Endothelial cell of umbilical vein (primary cell): ENCODE results near the gene HMCN1. TPM values are rescaled to one million over a fixed set of nuclear protein-coding genes. Genes with fewer than 3 reads are reported as not detected.

Source experiments
- BruUV-seq: library from RNA; stranded (reverse); fragments of 400-500 nt; replicated peaks from 2 replicates; lab custom pipeline; 2021; lab: Mats Ljungman, UMichigan
- CTCF ChIA-PET: fragments of 300-600, 350-600 bp; sonication (Branson Sonifier 250); formaldehyde crosslinking; loops from one replicate; lab custom pipeline; 2021; ENCODE audit warnings: antibody characterized with exemption, inconsistent platforms; lab: Charles Lee
- POLR2A ChIA-PET: fragments of 300-600, 350-600 bp; sonication (Branson Sonifier 250); formaldehyde crosslinking; loops from one replicate; lab custom pipeline; 2021; ENCODE audit warnings: antibody characterized with exemption, inconsistent platforms; lab: Charles Lee
- DNase-seq: peaks from one replicate; pipeline ENCODE4 v3.0.0-alpha.2; 2011; ENCODE audit warnings: low read depth, low spot score
- FAIRE-seq: peaks from 2 replicates; lab custom pipeline; 2011; peaks lifted over from hg19 to GRCh38; lab: Jason Lieb, UNC
- H2AFZ ChIP-seq: 2 replicates; pipeline ENCODE4 v1.6.0; 2012; ENCODE audit warnings: low read depth, low read length, control low read depth, inconsistent platforms
- H3K27ac ChIP-seq: 2 replicates; pipeline ENCODE4 v1.5.1; 2011; ENCODE audit warnings: low read depth, mild to moderate bottlenecking, control low read depth, low read length, moderate library complexity; ENCODE audit not compliant: insufficient read depth
- H3K27me3 ChIP-seq, 2 experiments: 2 replicates each; pipeline versions ENCODE4 v1.6.0 to v1.6.1; 2011; ENCODE audit warnings: low read length in 2 of 2, mixed read lengths in 1 of 2; ENCODE audit not compliant: control insufficient read depth in 2 of 2, insufficient read depth in 2 of 2
- H3K36me3 ChIP-seq, 2 experiments: 2 replicates in 1 of 2; 3 replicates in 1 of 2; pipeline ENCODE4 v1.5.1; 2011; ENCODE audit warnings: low read length in 2 of 2, mild to moderate bottlenecking in 1 of 2, moderate library complexity in 1 of 2; ENCODE audit not compliant: control insufficient read depth in 2 of 2, insufficient read depth in 2 of 2; ENCODE audit errors: extremely low read depth in 1 of 2
- H3K4me1 ChIP-seq: 3 replicates; pipeline ENCODE4 v1.5.1; 2011; ENCODE audit warnings: mild to moderate bottlenecking, low read length; ENCODE audit not compliant: control insufficient read depth, insufficient read depth; ENCODE audit errors: extremely low read depth
- H3K4me2 ChIP-seq: 2 replicates; pipeline ENCODE4 v1.6.1; 2011; ENCODE audit warnings: low read length, control low read depth, mixed read lengths; ENCODE audit not compliant: insufficient read depth
- H3K4me3 ChIP-seq, 3 experiments: fragments of 200-600 bp in 1 of 3; sonication (generic), shearing (Covaris generic) in 1 of 3; replicated peaks in 1 of 3; 2 replicates each; pipeline ENCODE4 v1.5.1; 2011 to 2016; ENCODE audit warnings: control low read depth in 3 of 3, low read length in 3 of 3, mild to moderate bottlenecking in 2 of 3, inconsistent platforms in 1 of 3, low read depth in 1 of 3, moderate library complexity in 1 of 3; ENCODE audit not compliant: insufficient read depth in 1 of 3
- H3K79me2 ChIP-seq: 2 replicates; pipeline ENCODE4 v1.6.0; 2012; ENCODE audit warnings: low read length, inconsistent platforms; ENCODE audit not compliant: control insufficient read depth, insufficient read depth
- H3K9ac ChIP-seq: replicated peaks from 2 replicates; pipeline ENCODE3; 2011; ENCODE audit warnings: low read length, control low read depth; ENCODE audit not compliant: insufficient read depth; ENCODE audit errors: extremely low read depth
- H3K9me1 ChIP-seq: replicated peaks from 3 replicates; pipeline ENCODE4 v1.6.0; 2011; ENCODE audit warnings: mild to moderate bottlenecking, low read length; ENCODE audit not compliant: control insufficient read depth, insufficient read depth; ENCODE audit errors: extremely low read depth
- H3K9me3 ChIP-seq: replicated peaks from 2 replicates; pipeline ENCODE4 v1.5.1; 2012; ENCODE audit warnings: low read length, inconsistent platforms; ENCODE audit not compliant: control insufficient read depth, insufficient read depth
- H4K20me1 ChIP-seq: replicated peaks from 2 replicates; pipeline ENCODE3; 2011; ENCODE audit warnings: mild to moderate bottlenecking, low read length; ENCODE audit not compliant: control insufficient read depth, insufficient read depth; ENCODE audit errors: extremely low read depth
- EZH2 ChIP-seq: IDR thresholded peaks from 2 replicates; pipeline ENCODE4 v1.6.1; 2012; ENCODE audit warnings: borderline replicate concordance, low read depth, mild to moderate bottlenecking, moderate library complexity, low read length, inconsistent platforms; ENCODE audit not compliant: severe bottlenecking
- FOS ChIP-seq: IDR thresholded peaks from 2 replicates; pipeline ENCODE4 v1.6.1; 2011; ENCODE audit warnings: mild to moderate bottlenecking, low read length, moderate library complexity, borderline replicate concordance; ENCODE audit not compliant: insufficient read depth
- GATA2 ChIP-seq: IDR thresholded peaks from 2 replicates; pipeline ENCODE4 v1.7.0; 2011; ENCODE audit warnings: low read depth, mild to moderate bottlenecking, moderate library complexity, mixed read lengths, low read length; ENCODE audit not compliant: insufficient read length, insufficient read depth
- JUN ChIP-seq: IDR thresholded peaks from 2 replicates; pipeline ENCODE4 v1.6.1; 2011; ENCODE audit warnings: borderline replicate concordance, low read depth; ENCODE audit not compliant: insufficient read length, insufficient read depth
- MYC ChIP-seq: IDR thresholded peaks from one replicate; pipeline ENCODE4 v1.6.1; 2011; ENCODE audit warnings: mild to moderate bottlenecking, low read depth, low read length
- POLR2A ChIP-seq: IDR thresholded peaks from 2 replicates; pipeline ENCODE4 v1.6.1; 2012; ENCODE audit warnings: low read depth, mild to moderate bottlenecking, control low read depth, low read length
- POLR2AphosphoS5 ChIP-seq: IDR thresholded peaks from 2 replicates; pipeline ENCODE4 v1.6.1; 2012; ENCODE audit warnings: low read depth, mild to moderate bottlenecking, control low read depth, low read length, moderate library complexity; ENCODE audit not compliant: insufficient read depth
- dilution Hi-C: fragments of 300-500 bp; cut with MboI; formaldehyde crosslinking; loops from one replicate; pipeline ENCODE4 v1.15.0; 2019; ENCODE audit warnings: low sequenced_read_pairs; ENCODE audit not compliant: extremely low pct_ligation_motif_present
- intact Hi-C: fragments of 100-400 bp; cut with micrococcal nuclease; formaldehyde crosslinking; loops from one replicate; pipeline ENCODE4 v1.10.0; 2022
- polyA plus RNA-seq, 4 experiments: library from polyadenylated mRNA; depleted of rRNA in 3 of 4; stranded (reverse) in 3 of 4; unstranded in 1 of 4; fragments of >200 nt; gene quantifications; 2 replicates each; pipeline versions ENCODE4 v1.2.1 to v1.2.3, GENCODE V29; 2011 to 2012; ENCODE audit warnings: missing spikeins in 1 of 4
- total RNA-seq: library from RNA; stranded (reverse); gene quantifications from 2 replicates; pipeline ENCODE4 v1.2.3, GENCODE V29; 2021
- TF ChIP-seq, protein P1 (sequence below), 2 donors: IDR thresholded peaks; 1 replicate in 1 of 2; 2 replicates in 1 of 2; pipeline ENCODE4 v1.5.1; 2011; ENCODE audit warnings: low read length in 2 of 2, mild to moderate bottlenecking in 2 of 2, moderate library complexity in 2 of 2, control low read depth in 1 of 2, inconsistent platforms in 1 of 2, low read depth in 1 of 2; ENCODE audit not compliant: insufficient read depth in 1 of 2; ENCODE audit errors: extremely low read depth in 1 of 2
- TF ChIP-seq, protein P2 (sequence below): IDR thresholded peaks from 2 replicates; pipeline ENCODE4 v1.6.1; 2011; ENCODE audit not compliant: insufficient read depth, insufficient read length

Gene HMCN1
- total and polyA plus RNA-seq, 2 donors (not counting 3 experiments of a cell fraction or from before 2014, with no cell fraction given), result 10.3 to 16.0 TPM

DNA sequence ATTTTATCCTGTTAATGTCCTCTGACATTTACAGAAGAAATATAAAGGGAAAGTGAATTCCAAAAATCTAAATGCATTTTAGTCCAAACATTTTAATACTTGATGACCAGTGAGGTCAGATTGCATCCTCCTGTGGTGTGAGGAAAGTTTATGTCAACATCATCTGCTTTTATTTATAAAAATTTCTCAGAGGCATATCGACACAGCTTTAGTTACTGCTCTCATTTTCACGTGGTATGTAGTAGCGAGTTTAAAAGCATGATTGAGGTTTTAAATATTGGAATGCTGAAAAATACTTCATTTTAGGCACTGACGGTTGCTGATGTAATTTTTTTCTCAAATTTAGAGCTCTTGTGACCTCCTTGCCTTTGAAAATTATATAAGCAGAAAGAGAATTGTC lies 234.8 kb downstream of the HMCN1 start:
- ChIA-PET CTCF (interaction anchor here (0.8 kb wide), 1 partner anchor 148 kb away, joined by 3 read pairs; no protein-coding TSS in a partner anchor), POLR2A (no interaction called here)
- H3K9me3 ChIP-seq, result no peaks in the 10 kb centered on the region
- H3K27ac ChIP-seq, result no peak overlapping the region
- BruUV-seq, result no TSS peak
- no peaks in the 10 kb centered on the region for H3K79me2 ChIP-seq
- no peaks in the 10 kb centered on the region for H3K9me1 ChIP-seq
- intact Hi-C loops (no loop called here), dilution Hi-C loops (no loop called here)
- H3K27me3 ChIP-seq, result no peaks in the 10 kb centered on the region
- H3K36me3 ChIP-seq, result no peaks in the 10 kb centered on the region
- H2AFZ ChIP-seq, result no peak overlapping the region
- TF ChIP-seq, protein P1, sequence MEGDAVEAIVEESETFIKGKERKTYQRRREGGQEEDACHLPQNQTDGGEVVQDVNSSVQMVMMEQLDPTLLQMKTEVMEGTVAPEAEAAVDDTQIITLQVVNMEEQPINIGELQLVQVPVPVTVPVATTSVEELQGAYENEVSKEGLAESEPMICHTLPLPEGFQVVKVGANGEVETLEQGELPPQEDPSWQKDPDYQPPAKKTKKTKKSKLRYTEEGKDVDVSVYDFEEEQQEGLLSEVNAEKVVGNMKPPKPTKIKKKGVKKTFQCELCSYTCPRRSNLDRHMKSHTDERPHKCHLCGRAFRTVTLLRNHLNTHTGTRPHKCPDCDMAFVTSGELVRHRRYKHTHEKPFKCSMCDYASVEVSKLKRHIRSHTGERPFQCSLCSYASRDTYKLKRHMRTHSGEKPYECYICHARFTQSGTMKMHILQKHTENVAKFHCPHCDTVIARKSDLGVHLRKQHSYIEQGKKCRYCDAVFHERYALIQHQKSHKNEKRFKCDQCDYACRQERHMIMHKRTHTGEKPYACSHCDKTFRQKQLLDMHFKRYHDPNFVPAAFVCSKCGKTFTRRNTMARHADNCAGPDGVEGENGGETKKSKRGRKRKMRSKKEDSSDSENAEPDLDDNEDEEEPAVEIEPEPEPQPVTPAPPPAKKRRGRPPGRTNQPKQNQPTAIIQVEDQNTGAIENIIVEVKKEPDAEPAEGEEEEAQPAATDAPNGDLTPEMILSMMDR (IDR thresholded peaks at IDR 0.05; ENCODE audit: extremely low read depth in 1 of 2, insufficient read depth in 1 of 2, low read depth in 1 of 2, low read length in 2 of 2), result no peak
- TF ChIP-seq, protein P2, sequence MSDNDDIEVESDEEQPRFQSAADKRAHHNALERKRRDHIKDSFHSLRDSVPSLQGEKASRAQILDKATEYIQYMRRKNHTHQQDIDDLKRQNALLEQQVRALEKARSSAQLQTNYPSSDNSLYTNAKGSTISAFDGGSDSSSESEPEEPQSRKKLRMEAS, result no peak
- no peak for TF ChIP-seq MYC
- no peaks in the 10 kb centered on the region for H4K20me1 ChIP-seq
- H3K4me3 ChIP-seq, result no peak overlapping the region
- FAIRE-seq, result no peak
- no peak overlapping the region for H3K9ac ChIP-seq
- no peak for DNase-seq
- H3K4me1 ChIP-seq, result no peaks in the 10 kb centered on the region
- H3K4me2 ChIP-seq, result no peak overlapping the region

DNA sequence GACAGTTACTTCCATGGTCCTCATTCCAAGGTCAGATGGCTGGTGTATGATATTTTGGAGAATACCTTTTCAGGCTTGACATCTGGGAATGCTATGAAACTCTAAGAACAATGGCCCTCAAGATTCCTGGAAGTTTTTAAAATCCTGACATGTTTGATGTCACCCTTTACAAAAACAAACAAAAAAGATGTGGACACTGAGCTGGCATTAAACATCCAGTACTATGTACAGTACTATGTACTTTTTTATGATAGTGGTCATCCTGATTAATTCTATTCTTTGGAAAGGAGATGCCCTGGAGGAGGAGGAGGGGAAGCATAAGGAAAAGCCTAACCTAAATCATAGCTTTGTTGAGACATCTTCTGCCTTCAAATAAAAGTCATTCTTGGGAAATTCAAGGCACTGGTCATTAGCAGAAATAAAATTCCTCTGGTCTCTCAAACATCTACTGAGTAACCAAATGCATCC lies 235.4 kb downstream of the HMCN1 start:
- POLR2A ChIA-PET, result no interaction called here
- H3K27ac ChIP-seq, result no peak overlapping the region
- no peaks in the 10 kb centered on the region for H3K36me3 ChIP-seq
- no peaks in the 10 kb centered on the region for H3K9me3 ChIP-seq
- H4K20me1 ChIP-seq, result no peaks in the 10 kb centered on the region
- no peak overlapping the region for H3K4me3 ChIP-seq
- intact Hi-C loops, result no loop called here
- no peaks in the 10 kb centered on the region for H3K9me1 ChIP-seq
- no peaks in the 10 kb centered on the region for H3K4me1 ChIP-seq
- CTCF ChIA-PET, result interaction anchor here (0.9 to 1.2 kb wide), 3 partner anchors 9 to 249 kb away, joined by 3 read pairs; no protein-coding TSS in a partner anchor
- TF ChIP-seq, protein P1 (IDR thresholded peaks at IDR 0.05; ENCODE audit: extremely low read depth in 1 of 2, insufficient read depth in 1 of 2, low read depth in 1 of 2, low read length in 2 of 2), result no peak
- TF ChIP-seq, protein P2, result no peak
- no peak for TF ChIP-seq JUN
- no peak for TF ChIP-seq POLR2A
- no peak for TF ChIP-seq EZH2
- TF ChIP-seq MYC, result no peak
- TF ChIP-seq FOS, result no peak
- TF ChIP-seq POLR2AphosphoS5, result no peak
- TF ChIP-seq GATA2, result no peak
- no peaks in the 10 kb centered on the region for H3K79me2 ChIP-seq
- FAIRE-seq (no peak), DNase-seq (no peak)
- dilution Hi-C loops, result no loop called here
- BruUV-seq, result no TSS peak
- no peak overlapping the region for H3K4me2 ChIP-seq
- no peaks in the 10 kb centered on the region for H3K27me3 ChIP-seq
- no peak overlapping the region for H3K9ac ChIP-seq
- no peak overlapping the region for H2AFZ ChIP-seq
